ENCODE measurements around the gene TUBA4B.
"Not testable (repeated sequence)": the region's sequence is repeated elsewhere in the genome, so short reads cannot be mapped to it uniquely, and the experiment has no call there.

The TUBA4B gene

DNA sequence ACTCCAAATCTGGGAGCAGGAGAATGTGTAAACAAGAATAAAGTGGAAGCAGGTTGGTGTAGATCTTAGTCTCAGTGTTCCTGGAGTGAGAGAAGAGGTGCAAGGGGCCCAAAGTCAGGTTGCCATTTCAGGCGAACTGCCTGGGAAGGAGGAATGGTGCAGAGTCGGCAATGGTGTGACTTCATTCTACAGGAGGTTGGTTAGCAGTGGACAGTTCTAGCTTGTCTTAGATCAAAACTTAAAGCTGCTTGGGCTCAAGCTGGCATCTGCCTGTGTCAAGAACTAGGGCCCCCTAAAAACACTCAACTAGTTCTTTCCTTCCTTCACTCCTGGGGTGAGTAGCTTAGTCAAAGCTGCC, 4.2 kb upstream of the TUBA4B start:
- DNase-seq: no peak

DNA sequence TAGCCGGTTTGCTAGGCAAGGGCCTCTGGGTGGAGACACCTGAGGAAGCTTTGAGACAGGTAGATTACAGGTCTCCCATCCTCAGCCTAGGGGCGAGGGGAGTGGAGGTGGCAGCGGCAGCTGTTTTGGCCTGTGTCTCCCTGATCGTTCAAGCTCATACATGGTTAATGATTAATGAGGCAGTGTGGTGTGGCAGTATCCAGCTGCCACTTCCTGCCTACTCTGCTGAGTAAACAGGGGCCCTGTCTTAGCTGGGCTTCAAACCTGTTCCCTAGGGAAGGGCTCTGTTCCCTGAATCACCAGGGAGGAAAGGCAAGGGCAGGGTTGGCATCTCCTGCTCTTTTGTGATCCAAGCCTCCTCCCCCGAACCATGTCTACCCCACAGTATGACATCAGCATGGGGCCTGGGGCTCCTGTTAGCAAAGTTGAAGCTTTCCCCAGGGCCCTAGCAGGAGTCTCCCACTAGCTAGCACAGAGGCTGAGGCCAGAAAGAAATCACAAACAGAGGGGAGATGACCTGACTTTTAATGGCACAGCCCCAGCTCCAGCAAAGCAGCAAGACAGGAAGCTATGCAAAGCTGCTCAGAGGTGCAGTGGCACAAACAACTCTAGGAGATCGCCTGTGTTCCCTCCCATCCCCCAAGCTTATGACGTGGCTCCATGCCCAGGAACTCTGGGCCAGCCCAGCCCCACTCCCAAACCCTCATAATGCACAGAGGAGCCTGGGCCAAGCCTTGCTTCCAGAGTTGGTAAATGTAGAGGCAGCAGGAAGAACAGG, 3.7 kb upstream of the TUBA4B start:
- peak; percentile 40 to 44 for DNase-seq

DNA sequence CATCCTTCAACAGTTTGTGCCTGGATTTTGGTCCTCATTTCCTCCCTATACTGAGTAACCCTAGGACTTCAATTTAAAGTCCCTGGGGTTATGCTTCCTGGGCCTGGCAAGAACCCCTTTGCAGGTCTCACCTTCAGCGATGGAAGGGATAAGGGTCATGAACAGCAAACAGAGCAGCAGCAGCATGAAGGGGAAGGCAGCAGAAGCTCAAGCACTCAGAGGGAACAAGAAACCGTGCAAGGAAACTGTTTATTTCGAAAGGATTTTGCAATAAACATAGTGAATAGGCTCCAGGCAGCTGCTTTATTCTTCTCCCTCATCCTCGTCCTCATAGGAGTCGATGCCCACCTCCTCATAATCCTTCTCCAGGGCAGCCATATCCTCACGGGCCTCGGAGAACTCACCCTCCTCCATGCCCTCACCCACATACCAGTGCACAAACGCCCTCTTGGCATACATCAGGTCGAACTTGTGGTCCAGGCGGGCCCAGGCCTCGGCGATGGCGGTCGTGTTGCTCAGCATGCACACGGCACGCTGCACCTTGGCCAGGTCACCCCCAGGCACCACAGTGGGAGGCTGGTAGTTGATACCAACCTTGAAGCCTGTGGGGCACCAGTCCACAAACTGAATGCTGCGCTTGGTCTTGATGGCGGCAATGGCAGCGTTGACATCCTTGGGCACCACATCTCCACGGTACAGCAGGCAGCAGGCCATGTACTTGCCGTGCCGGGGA, 2.8 kb upstream of the TUBA4B start:
- DNase-seq: no peak

DNA sequence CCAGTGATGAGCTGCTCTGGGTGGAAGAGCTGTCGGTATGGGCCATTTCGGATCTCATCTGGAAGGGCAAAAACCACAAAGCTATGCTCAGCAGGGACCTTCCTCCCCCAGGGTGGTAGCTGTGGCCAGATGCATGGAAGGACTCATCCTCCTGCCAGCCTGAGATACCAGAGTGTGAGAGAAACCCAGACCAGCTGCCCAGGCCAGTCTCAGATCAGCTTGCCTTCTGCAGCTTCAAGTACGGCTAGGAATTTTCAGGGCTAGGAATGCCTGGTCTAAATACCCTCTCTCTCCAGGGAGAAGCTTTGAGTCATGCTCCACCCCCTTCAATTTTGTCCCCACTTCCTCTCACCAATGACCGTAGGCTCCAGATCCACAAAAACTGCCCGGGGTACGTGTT, 1.4 kb upstream of the TUBA4B start:
- no peak for DNase-seq

DNA sequence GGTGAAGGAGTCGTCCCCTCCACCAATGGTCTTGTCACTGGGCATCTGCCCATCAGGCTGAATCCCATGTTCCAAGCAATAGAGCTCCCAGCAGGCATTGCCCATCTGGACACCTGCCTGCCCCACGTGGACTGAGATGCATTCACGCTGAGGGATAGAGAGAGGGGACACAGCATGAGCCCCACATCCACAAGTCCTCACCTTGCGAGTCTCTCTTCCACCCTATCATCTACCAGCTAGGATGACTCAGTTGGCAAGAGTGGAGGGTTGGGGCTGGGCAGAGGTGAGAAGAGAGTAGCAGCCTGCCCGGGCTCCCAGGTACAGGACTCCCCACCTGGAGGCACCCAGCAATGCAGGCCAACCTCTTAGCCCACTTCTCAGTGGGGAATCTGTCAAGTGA, 959 bp upstream of the TUBA4B start:
- peak; percentile 41 to 46 for DNase-seq

DNA sequence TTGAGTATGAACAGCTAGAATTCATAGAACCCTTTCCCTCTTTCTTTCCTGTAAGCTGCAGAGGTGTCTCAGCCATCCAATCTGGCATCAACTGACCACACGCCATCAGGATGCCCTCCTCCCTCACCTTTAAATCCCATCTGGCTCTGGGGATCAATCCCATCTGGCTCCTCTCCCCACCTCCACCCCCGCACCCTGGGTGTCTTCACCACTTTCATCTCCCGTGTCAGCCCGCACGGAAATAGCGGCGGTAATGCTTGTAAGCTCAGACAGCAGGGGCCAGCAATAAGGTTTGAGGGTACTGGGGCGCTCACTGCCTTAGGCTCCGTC, 508 bp upstream of the TUBA4B start:
- DNase-seq: peak; percentile 41 to 49

DNA sequence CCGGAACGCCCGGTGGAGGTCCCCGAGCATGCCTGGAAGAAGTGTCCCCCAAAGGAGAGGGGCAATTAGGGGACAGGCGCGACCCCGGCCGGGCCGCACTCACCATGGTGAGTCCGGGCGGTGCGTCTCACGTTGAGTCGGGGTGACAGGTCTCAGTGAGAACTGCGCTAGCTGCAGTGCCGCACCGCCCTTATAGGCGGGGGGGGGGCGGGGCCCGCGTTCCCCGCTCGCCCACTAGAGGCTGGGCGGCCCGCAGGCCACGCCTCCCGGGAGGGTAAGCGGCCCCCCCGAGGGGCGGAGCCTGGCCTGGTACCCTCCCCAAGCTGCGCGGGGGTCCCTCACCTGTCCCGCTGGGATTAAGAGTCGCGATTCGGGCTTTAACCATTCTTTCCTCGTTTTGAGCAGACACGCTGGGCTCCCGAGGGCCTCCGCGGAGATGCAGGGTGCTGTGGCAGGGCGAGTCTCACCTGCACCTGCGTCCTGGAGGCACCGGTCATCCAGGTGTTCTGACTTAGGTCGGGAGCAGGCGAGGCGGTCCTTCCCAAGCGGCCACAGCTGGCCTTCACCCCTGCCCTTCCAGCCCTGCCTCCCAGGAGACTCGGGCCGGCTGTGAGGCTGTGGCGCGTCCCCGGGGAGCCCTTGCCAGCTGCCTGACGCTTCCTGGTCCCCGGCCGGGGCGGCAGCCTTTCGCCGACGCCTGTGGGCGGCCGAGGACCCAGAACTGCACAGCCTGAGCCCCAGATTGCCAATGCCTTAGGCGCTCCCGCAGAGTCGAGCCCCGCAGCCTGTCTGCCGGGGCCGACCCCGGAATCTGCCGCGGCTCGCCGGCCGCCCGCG, 928 bp downstream of the TUBA4B start, which contains the start of gene TUBA4A:
TSS of gene TUBA4A (minus strand) at position 166 of the 837 bp plus-strand sequence. CDS start at position 106, 60 bp downstream.
- peak; percentile 89 to 92 for DNase-seq

DNA sequence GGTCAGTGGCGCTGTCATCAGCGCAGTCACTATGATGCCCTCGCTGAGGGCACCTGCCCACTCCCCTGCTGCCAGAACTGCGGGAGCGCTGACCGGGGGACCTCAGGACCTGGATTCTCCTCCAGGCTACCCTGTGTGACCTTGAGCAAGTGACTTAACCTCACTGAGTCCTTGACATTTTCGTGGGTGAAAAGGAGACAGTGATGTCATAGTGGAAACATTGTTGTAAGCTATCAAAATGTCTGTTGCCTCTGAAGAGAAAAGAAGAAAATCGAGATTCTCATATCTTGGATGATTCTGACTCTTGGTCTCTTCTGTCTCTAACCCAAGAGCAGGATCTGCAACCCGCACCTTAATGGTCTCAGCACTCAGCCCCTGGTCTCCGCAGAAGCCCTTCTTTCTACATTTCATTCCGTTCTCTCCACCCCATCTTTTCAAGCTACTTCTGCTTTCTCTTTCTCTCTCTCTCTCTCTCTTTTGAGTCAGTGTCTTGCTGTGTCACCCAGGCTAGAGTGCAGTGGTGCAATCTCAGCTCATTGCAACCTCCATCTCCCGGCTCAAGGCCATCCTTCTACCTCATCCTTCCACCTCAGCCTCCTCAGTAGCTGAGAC, 1.7 kb downstream of the TUBA4B start:
- DNase-seq: peak; percentile 44 to 50

DNA sequence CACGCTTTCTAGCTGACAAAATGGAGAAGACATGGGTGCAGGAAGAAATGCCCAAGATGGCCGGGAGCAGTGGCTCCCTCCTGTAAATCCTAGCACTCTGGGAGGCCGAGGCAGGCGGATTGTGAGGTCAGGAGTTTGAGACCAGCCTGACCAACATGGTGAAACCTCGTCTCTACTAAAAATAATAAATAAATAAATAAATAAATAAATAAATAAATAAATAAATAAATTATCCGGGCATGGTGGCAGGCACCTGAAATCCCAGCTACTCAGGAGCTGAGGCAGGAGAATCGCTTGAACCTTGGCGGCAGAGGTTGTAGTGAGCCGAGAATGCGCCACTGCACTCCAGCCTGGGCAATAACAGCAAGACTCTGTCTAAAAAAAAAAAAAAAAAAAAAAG, 5.9 kb downstream of the TUBA4B start:
- DNase-seq: not testable (repeated sequence)

DNA sequence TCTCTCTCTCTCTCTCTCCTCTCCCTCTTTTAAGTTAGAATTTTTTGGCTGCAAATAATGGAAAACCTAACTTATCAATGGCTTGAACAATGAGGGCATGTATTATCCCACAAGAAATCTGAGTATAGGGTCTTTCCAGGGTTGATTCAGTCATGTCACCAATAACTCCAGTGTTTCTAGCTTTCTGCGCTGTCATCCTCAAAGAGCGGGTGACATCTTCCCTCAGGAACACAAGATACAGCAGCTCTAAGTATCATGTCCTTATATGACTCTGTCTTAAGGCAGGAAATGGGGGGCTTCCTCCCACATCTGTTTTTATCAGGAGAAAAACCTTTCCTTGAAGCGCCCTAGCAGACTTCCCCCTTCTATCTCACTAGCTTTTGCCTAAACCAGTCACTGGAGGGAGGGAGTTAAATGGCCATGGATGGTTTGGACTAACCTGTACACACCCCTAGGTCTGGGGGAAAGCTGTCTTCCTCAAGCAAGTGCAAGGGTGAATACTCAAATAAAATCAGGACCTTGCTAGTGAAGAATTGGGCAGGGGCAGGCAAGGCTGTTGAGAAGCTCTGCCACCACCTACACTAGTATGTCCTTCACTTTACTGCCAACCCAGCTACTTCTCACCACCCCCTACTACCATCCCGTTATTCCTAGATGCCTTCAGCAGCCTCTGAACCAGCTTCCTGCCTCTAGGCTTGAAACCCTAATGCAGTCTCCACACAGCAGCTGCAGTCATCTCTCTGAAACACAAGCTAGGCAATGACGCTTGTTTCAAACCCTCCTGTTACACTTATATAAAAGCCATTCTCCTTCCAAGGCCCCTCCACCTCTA, 8.2 kb downstream of the TUBA4B start:
- DNase-seq: no peak

DNA sequence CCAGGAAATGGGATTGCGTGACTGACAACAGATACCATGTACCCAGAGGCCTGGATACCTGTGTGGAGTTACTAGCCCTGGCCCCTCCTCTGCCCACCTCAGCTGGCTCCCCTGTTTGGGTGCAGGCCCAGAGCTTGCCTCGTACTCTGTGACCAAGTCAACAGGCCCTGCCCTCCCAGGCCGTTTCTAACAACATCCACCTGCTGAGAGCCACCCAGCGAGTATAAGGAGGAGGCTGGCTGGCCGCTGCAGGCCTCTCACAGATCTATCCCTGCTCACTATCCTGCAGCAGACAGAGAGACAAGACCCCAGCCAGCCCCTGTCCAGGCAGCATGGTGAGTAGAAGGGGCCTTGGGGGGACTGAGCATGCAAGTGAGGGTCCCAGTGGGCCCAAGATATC, 13.2 kb downstream of the TUBA4B start:
- no peak for DNase-seq

DNA sequence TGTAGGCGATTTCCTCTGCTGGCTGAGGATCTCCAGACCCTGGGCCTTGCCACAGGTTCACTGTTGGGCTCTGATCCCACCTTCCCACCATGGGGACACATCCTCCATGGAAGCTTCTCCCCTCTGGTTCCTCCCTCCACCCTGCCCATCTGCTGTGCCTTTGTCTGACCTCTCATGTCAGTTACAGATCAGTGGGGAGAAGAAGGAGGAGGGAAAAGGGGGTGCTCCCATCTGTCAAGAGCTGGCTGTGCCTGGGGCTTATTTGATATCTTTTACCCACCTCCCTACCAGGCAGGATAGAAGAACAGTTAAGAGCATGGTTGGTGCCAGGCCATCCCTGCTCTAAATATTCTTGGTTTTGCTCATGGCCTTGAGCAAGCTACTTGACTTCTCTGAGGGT, 13.8 kb downstream of the TUBA4B start:
- no peak for DNase-seq

DNA sequence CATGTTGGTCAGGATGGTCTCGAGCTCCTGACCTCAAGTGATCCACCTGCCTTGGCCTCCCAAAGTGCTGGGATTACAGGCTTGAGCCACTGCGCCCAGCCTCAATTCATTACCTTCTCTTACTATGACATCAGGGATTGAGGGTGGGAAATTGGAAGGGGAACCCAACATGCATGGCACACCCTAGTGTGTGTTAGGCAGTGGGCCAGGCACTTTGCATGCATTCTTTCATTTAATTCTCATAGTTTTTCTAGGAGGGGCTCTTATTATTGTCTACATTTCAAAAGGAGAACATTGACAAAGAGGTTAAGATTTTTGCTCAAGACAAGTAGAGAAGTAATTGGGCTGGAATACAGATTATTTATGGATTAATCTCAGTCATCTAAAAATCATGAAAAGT, 15.3 kb downstream of the TUBA4B start:
- no peak for DNase-seq

DNA sequence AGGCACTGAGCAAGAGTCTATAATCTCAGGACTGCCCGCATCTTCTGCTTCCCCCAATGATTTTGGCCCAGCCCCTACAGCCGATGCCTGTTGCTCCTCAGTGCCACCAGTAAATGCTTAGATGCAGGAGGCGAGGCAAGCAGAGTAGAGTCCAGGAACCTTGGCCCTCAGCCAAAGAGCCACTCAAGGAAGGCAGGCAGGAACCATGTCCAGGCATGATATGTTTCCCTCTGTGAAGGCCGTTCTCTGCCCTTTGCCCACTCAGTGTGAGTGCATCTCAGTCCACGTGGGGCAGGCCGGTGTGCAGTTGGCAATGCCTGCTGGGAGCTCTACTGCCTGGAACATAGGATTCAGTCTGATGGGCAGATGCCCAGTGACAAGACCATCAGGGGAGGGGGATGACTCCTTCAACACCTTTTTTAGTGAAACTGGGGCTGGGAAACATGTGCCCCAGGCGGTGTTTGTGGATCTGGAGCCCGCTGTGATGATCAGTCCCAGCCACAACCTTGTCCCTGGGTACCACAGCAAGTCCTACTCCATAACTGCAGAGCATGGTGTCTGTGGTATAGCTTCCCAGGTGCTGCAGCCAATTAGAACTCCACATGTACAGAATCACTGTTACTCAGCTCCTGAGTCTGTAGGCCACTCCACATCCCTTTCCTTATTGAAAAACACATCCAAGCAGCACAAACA, 16.5 kb downstream of the TUBA4B start:
- DNase-seq: no peak

DNA sequence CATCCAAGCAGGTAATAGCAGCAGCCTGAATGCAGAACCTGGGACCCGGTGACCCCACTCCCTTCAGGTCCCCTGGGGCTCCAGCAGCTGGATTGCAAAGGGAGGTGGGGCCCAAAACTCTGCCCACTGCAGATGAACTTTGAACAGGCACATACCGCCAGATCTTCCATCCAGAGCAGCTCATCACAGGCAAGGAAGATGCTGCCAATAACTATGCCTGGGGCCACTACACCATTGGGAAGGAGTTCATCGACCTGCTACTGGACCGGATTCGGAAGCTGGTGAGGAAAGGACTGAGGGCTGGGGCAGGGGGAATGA, 17.0 kb downstream of the TUBA4B start:
- DNase-seq: no peak

DNA sequence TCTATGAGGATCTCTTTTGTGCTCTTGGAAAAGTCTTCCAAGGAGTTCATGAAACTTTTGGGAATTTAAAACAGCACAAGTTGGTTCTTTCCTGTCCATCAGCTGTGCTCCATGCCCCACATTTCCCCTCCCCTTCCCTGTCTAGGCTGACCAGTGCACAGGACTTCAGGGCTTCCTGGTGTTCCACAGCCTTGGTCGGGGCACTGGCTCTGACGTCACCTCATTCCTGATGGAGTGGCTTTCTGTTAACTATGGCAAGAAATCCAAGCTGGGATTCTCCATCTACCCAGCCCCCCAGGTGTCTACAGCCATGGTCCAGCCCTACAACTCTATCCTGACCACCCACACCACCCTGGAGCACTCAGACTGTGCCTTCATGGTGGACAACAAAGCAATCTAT, 18.0 kb downstream of the TUBA4B start:
- DNase-seq: no peak

DNA sequence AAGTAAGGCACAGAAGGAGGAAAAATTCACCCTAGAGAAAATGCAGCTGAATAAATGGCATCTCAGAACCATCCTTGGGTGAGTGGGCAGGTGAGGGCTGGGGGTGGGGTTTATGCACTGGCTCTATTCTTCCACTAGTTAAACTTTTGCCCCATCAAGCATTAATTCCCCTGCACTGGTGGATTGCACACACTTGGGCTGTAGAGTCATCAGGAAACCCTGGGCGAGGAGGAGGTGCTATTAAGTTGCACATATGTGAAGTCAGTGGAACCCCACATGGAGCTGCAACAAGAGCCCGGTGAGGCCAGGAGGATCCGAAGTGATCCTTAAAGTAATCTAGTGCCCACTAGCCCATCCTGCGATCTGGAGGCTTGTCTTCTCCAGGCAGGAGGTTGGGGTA, 19.3 kb downstream of the TUBA4B start:
- DNase-seq: no peak

DNA sequence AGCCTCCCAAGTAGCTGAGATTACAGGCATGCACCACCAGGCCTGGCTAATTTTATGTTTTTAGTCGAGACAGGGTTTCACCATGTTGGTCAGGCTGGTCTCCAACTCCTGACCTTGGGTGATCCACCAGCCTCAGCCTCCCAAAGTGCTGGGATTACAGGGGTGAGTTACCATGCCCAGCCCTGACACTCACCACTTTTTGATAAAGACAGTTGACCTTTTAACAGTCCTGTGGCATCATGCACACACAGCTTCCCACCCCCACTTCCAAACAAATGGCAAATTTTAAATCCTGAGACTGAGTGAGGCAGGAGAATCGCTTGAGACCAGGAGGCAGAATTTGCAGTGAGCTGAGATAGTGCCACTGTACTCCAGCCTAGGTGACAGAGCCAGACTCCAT, 20.0 kb downstream of the TUBA4B start:
- DNase-seq: no peak

DNA sequence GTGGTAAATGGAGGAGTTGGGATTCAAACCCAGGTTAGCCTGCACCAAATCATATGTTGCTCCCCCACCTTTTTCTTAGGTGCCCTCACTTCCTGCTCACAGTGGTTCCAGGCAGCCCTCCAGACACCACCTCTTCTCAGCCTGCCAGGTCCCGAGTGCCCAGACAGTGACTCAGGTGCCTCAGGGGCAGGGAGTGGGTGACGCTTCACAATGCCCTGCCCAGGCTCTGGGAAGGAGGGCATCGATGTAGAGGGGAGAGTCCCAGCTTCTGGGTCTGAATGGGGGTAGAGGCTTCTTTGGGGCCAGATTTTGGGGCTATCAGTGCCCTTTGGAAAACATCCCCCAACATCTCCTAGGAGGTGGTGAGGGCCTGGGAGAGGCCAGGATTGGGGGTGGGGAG, 20.9 kb downstream of the TUBA4B start:
- no peak for DNase-seq

DNA sequence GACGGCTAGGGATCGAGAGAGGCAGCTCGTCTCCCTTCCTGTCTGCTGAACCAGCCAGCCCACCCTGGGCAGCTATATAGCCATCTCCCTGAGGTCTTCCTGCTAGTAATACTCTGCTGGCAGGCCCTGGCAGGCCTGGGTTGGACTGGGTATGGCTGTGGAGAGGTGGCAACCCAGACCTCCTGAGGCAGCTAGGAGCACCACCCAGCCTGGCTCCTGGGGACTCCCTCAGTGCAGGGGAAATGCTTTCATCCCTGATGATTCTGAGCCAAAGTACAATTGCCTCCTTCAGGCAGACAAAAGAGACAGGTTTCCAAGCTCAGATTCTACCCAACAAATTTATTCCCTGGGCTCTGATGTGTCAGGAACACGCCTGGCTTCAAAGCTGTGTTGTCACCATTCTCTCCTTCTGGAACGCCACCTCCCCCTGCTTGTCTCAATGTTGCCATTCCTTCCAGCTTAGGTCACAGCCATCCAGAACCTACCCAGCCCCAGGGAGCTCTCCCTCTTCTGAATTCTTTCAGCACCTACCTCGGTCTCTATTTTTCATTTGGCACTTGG, 21.4 kb downstream of the TUBA4B start:
- DNase-seq: no peak
